Endothelial cell of umbilical vein (primary cell): ENCODE results near the gene ABCA1. TPM values are rescaled to one million over a fixed set of nuclear protein-coding genes. Genes with fewer than 3 reads are reported as not detected.

Experiments
- BruUV-seq: library from RNA; stranded (reverse); fragments of 400-500 nt; replicated peaks from 2 replicates; lab custom pipeline; 2021; lab: Mats Ljungman, UMichigan
- CTCF ChIA-PET: fragments of 300-600, 350-600 bp; sonication (Branson Sonifier 250); formaldehyde crosslinking; loops from one replicate; lab custom pipeline; 2021; ENCODE audit warnings: antibody characterized with exemption, inconsistent platforms; lab: Charles Lee
- POLR2A ChIA-PET: fragments of 300-600, 350-600 bp; sonication (Branson Sonifier 250); formaldehyde crosslinking; loops from one replicate; lab custom pipeline; 2021; ENCODE audit warnings: antibody characterized with exemption, inconsistent platforms; lab: Charles Lee
- DNase-seq: peaks from one replicate; pipeline ENCODE4 v3.0.0-alpha.2; 2011; ENCODE audit warnings: low read depth, low spot score
- FAIRE-seq: peaks from 2 replicates; lab custom pipeline; 2011; peaks lifted over from hg19 to GRCh38; lab: Jason Lieb, UNC
- H2AFZ ChIP-seq: 2 replicates; pipeline ENCODE4 v1.6.0; 2012; ENCODE audit warnings: low read depth, low read length, control low read depth, inconsistent platforms
- H3K27ac ChIP-seq: 2 replicates; pipeline ENCODE4 v1.5.1; 2011; ENCODE audit warnings: low read depth, mild to moderate bottlenecking, control low read depth, low read length, moderate library complexity; ENCODE audit not compliant: insufficient read depth
- H3K27me3 ChIP-seq, 2 experiments: 2 replicates each; pipeline versions ENCODE4 v1.6.0 to v1.6.1; 2011; ENCODE audit warnings: low read length in 2 of 2, mixed read lengths in 1 of 2; ENCODE audit not compliant: control insufficient read depth in 2 of 2, insufficient read depth in 2 of 2
- H3K36me3 ChIP-seq, 2 experiments: 2 replicates in 1 of 2; 3 replicates in 1 of 2; pipeline ENCODE4 v1.5.1; 2011; ENCODE audit warnings: low read length in 2 of 2, mild to moderate bottlenecking in 1 of 2, moderate library complexity in 1 of 2; ENCODE audit not compliant: control insufficient read depth in 2 of 2, insufficient read depth in 2 of 2; ENCODE audit errors: extremely low read depth in 1 of 2
- H3K4me1 ChIP-seq: 3 replicates; pipeline ENCODE4 v1.5.1; 2011; ENCODE audit warnings: mild to moderate bottlenecking, low read length; ENCODE audit not compliant: control insufficient read depth, insufficient read depth; ENCODE audit errors: extremely low read depth
- H3K4me2 ChIP-seq: 2 replicates; pipeline ENCODE4 v1.6.1; 2011; ENCODE audit warnings: low read length, control low read depth, mixed read lengths; ENCODE audit not compliant: insufficient read depth
- H3K4me3 ChIP-seq, 3 experiments: fragments of 200-600 bp in 1 of 3; sonication (generic), shearing (Covaris generic) in 1 of 3; replicated peaks in 1 of 3; 2 replicates each; pipeline ENCODE4 v1.5.1; 2011 to 2016; ENCODE audit warnings: control low read depth in 3 of 3, low read length in 3 of 3, mild to moderate bottlenecking in 2 of 3, inconsistent platforms in 1 of 3, low read depth in 1 of 3, moderate library complexity in 1 of 3; ENCODE audit not compliant: insufficient read depth in 1 of 3
- H3K79me2 ChIP-seq: 2 replicates; pipeline ENCODE4 v1.6.0; 2012; ENCODE audit warnings: low read length, inconsistent platforms; ENCODE audit not compliant: control insufficient read depth, insufficient read depth
- H3K9ac ChIP-seq: replicated peaks from 2 replicates; pipeline ENCODE3; 2011; ENCODE audit warnings: low read length, control low read depth; ENCODE audit not compliant: insufficient read depth; ENCODE audit errors: extremely low read depth
- H3K9me1 ChIP-seq: replicated peaks from 3 replicates; pipeline ENCODE4 v1.6.0; 2011; ENCODE audit warnings: mild to moderate bottlenecking, low read length; ENCODE audit not compliant: control insufficient read depth, insufficient read depth; ENCODE audit errors: extremely low read depth
- H3K9me3 ChIP-seq: replicated peaks from 2 replicates; pipeline ENCODE4 v1.5.1; 2012; ENCODE audit warnings: low read length, inconsistent platforms; ENCODE audit not compliant: control insufficient read depth, insufficient read depth
- H4K20me1 ChIP-seq: replicated peaks from 2 replicates; pipeline ENCODE3; 2011; ENCODE audit warnings: mild to moderate bottlenecking, low read length; ENCODE audit not compliant: control insufficient read depth, insufficient read depth; ENCODE audit errors: extremely low read depth
- EZH2 ChIP-seq: IDR thresholded peaks from 2 replicates; pipeline ENCODE4 v1.6.1; 2012; ENCODE audit warnings: borderline replicate concordance, low read depth, mild to moderate bottlenecking, moderate library complexity, low read length, inconsistent platforms; ENCODE audit not compliant: severe bottlenecking
- FOS ChIP-seq: IDR thresholded peaks from 2 replicates; pipeline ENCODE4 v1.6.1; 2011; ENCODE audit warnings: mild to moderate bottlenecking, low read length, moderate library complexity, borderline replicate concordance; ENCODE audit not compliant: insufficient read depth
- GATA2 ChIP-seq: IDR thresholded peaks from 2 replicates; pipeline ENCODE4 v1.7.0; 2011; ENCODE audit warnings: low read depth, mild to moderate bottlenecking, moderate library complexity, mixed read lengths, low read length; ENCODE audit not compliant: insufficient read length, insufficient read depth
- JUN ChIP-seq: IDR thresholded peaks from 2 replicates; pipeline ENCODE4 v1.6.1; 2011; ENCODE audit warnings: borderline replicate concordance, low read depth; ENCODE audit not compliant: insufficient read length, insufficient read depth
- MYC ChIP-seq: IDR thresholded peaks from one replicate; pipeline ENCODE4 v1.6.1; 2011; ENCODE audit warnings: mild to moderate bottlenecking, low read depth, low read length
- POLR2A ChIP-seq: IDR thresholded peaks from 2 replicates; pipeline ENCODE4 v1.6.1; 2012; ENCODE audit warnings: low read depth, mild to moderate bottlenecking, control low read depth, low read length
- POLR2AphosphoS5 ChIP-seq: IDR thresholded peaks from 2 replicates; pipeline ENCODE4 v1.6.1; 2012; ENCODE audit warnings: low read depth, mild to moderate bottlenecking, control low read depth, low read length, moderate library complexity; ENCODE audit not compliant: insufficient read depth
- dilution Hi-C: fragments of 300-500 bp; cut with MboI; formaldehyde crosslinking; loops from one replicate; pipeline ENCODE4 v1.15.0; 2019; ENCODE audit warnings: low sequenced_read_pairs; ENCODE audit not compliant: extremely low pct_ligation_motif_present
- intact Hi-C: fragments of 100-400 bp; cut with micrococcal nuclease; formaldehyde crosslinking; loops from one replicate; pipeline ENCODE4 v1.10.0; 2022
- polyA plus RNA-seq, 4 experiments: library from polyadenylated mRNA; depleted of rRNA in 3 of 4; stranded (reverse) in 3 of 4; unstranded in 1 of 4; fragments of >200 nt; gene quantifications; 2 replicates each; pipeline versions ENCODE4 v1.2.1 to v1.2.3, GENCODE V29; 2011 to 2012; ENCODE audit warnings: missing spikeins in 1 of 4
- total RNA-seq: library from RNA; stranded (reverse); gene quantifications from 2 replicates; pipeline ENCODE4 v1.2.3, GENCODE V29; 2021
- TF ChIP-seq, protein P1 (sequence below): IDR thresholded peaks from 2 replicates; pipeline ENCODE4 v1.6.1; 2011; ENCODE audit not compliant: insufficient read depth, insufficient read length
- TF ChIP-seq, protein P2 (sequence below), 2 donors: IDR thresholded peaks; 1 replicate in 1 of 2; 2 replicates in 1 of 2; pipeline ENCODE4 v1.5.1; 2011; ENCODE audit warnings: low read length in 2 of 2, mild to moderate bottlenecking in 2 of 2, moderate library complexity in 2 of 2, control low read depth in 1 of 2, inconsistent platforms in 1 of 2, low read depth in 1 of 2; ENCODE audit not compliant: insufficient read depth in 1 of 2; ENCODE audit errors: extremely low read depth in 1 of 2

Gene ABCA1
- total and polyA plus RNA-seq, 2 donors (not counting 3 experiments of a cell fraction or from before 2014, with no cell fraction given), result 2.4 to 9.8 TPM

DNA sequence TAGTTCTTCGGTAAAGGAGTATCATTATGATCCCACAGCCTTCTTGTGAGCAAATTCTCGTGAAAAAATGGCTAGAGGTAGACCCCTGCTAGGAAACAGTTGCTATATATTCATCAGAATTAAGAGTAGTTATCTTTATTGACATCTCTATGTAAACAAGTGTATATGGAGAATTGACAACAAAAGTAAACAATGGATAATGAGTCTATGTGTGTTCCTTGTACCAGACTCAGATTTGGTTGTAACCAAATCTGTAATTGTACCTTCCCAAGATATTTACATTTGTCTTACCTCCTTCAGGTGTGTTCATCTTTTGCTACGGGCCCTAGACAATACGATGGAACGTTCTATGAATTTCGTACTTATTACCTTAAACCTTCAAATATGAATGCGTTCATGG, 161.9 kb downstream of the ABCA1 start:
- Histone ChIP-seq H3K4me1 (peaks cover 6% of the 10 kb centered on the region), H3K79me2 (no peaks in the 10 kb centered on the region), H3K36me3 (no peaks in the 10 kb centered on the region), H3K27ac (no peak overlapping the region), H4K20me1 (no peaks in the 10 kb centered on the region), H3K4me3 (no peak overlapping the region), H3K9ac (no peak overlapping the region), H3K9me3 (no peaks in the 10 kb centered on the region), H3K9me1 (no peaks in the 10 kb centered on the region), H3K27me3 (no peaks in the 10 kb centered on the region), H2AFZ (no peak overlapping the region), H3K4me2 (no peak overlapping the region)
- no peak for TF ChIP-seq FOS
- no peak for TF ChIP-seq JUN
- TF ChIP-seq POLR2AphosphoS5, result no peak
- intact Hi-C loops, result no loop called here
- CTCF ChIA-PET, result interaction anchor here (1.0 kb wide), 1 partner anchor 20 kb away, joined by 3 read pairs; no protein-coding TSS in a partner anchor
- DNase-seq (no peak), FAIRE-seq (no peak)
- dilution Hi-C loops, result no loop called here
- POLR2A ChIA-PET, result no interaction called here
- no TSS peak for BruUV-seq

DNA sequence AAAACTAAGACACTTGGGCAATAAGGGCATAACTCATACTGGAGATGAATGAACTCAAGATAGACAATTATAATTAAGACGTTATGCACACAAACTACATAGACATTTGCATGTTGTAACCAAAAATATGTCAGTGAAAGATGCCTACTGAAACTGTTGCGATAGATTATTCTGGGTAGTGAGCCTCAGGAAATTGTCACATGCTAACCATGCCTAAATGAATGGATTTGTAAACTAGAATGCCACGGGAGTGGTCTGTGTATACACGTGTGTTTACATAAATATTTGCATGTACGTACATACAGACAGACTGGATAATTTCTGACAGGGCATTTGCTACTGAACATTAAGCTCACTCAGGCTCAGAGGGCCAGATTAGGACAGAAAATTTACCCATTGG, 162.8 kb downstream of the ABCA1 start:
- dilution Hi-C loops (no loop called here), intact Hi-C loops (no loop called here)
- no peak overlapping the region for H3K4me3 ChIP-seq
- peaks cover 6% of the 10 kb centered on the region for H3K4me1 ChIP-seq
- H3K79me2 ChIP-seq, result no peaks in the 10 kb centered on the region
- no peak overlapping the region for H3K27ac ChIP-seq
- H3K36me3 ChIP-seq, result no peaks in the 10 kb centered on the region
- no peaks in the 10 kb centered on the region for H3K9me3 ChIP-seq
- no peaks in the 10 kb centered on the region for H3K27me3 ChIP-seq
- H3K4me2 ChIP-seq, result no peak overlapping the region
- H4K20me1 ChIP-seq, result no peaks in the 10 kb centered on the region
- ChIA-PET CTCF (no interaction called here), POLR2A (no interaction called here)
- H3K9ac ChIP-seq, result no peak overlapping the region
- FAIRE-seq (no peak), DNase-seq (no peak)
- no peak overlapping the region for H2AFZ ChIP-seq
- TF ChIP-seq EZH2, result no peak
- TF ChIP-seq POLR2AphosphoS5, result no peak
- TF ChIP-seq FOS, result no peak
- TF ChIP-seq, protein P1, sequence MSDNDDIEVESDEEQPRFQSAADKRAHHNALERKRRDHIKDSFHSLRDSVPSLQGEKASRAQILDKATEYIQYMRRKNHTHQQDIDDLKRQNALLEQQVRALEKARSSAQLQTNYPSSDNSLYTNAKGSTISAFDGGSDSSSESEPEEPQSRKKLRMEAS, result no peak
- TF ChIP-seq MYC, result no peak
- TF ChIP-seq, protein P2, sequence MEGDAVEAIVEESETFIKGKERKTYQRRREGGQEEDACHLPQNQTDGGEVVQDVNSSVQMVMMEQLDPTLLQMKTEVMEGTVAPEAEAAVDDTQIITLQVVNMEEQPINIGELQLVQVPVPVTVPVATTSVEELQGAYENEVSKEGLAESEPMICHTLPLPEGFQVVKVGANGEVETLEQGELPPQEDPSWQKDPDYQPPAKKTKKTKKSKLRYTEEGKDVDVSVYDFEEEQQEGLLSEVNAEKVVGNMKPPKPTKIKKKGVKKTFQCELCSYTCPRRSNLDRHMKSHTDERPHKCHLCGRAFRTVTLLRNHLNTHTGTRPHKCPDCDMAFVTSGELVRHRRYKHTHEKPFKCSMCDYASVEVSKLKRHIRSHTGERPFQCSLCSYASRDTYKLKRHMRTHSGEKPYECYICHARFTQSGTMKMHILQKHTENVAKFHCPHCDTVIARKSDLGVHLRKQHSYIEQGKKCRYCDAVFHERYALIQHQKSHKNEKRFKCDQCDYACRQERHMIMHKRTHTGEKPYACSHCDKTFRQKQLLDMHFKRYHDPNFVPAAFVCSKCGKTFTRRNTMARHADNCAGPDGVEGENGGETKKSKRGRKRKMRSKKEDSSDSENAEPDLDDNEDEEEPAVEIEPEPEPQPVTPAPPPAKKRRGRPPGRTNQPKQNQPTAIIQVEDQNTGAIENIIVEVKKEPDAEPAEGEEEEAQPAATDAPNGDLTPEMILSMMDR (IDR thresholded peaks at IDR 0.05; ENCODE audit: extremely low read depth in 1 of 2, insufficient read depth in 1 of 2, low read depth in 1 of 2, low read length in 2 of 2), result no peak
- no peak for TF ChIP-seq JUN
- no peak for TF ChIP-seq POLR2A
- TF ChIP-seq GATA2, result no peak
- no TSS peak for BruUV-seq
- no peaks in the 10 kb centered on the region for H3K9me1 ChIP-seq
